GM21423 (cell line): ENCODE measurements around the gene CST5.
"Not testable (repeated sequence)": the region's sequence is repeated elsewhere in the genome, so short reads cannot be mapped to it uniquely, and the experiment has no call there.

Source experiments
- ATAC-seq: cut with Tn5 transposase; IDR thresholded peaks from one replicate; pipeline ENCODE4 v1.9.1; 2021; ENCODE audit warnings: mild to moderate bottlenecking, moderate library complexity; ENCODE audit not compliant: unreplicated experiment

Gene CST5

GRCh38 chr20:23856736-23857135 lies 22.8 kb downstream of the CST5 start:
- ATAC-seq: no peak

DNA sequence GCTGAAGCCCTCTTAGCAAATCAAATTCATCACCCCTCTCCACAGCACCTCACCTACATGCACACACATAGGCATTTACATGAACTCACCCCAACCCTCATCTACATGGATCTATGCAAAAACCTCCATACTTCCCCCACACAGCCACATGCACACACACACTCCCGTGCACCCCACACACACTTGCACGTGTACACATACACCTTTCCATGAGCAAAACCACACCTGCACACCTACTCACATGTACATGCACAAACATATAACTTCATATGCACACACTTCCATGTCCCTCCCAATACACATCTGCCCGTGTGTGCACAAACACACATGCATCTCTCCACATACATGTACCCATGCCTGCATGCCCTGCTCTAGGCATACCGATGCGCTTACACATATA lies 23.3 kb downstream of the CST5 start:
- no peak for ATAC-seq

DNA sequence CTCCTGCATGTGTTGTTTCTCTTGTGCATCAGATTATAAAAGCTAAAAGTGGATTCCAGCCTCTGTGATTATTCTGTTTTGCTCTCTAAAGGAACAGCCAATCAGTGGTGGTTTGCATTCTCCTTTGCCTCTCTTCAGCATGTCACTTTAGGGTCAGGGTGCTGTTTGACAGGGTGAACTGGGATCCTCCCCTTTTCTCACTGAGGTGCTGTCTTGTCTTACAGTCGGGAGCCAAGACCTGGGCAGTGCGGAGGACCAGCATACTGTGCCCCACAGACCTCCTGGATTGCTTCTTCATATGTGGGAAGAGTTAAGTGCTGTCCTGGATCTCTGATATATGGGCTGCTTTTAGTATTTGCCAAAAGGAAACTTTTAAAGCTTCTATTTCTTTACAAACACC lies 37.9 kb downstream of the CST5 start:
- no peak for ATAC-seq

DNA sequence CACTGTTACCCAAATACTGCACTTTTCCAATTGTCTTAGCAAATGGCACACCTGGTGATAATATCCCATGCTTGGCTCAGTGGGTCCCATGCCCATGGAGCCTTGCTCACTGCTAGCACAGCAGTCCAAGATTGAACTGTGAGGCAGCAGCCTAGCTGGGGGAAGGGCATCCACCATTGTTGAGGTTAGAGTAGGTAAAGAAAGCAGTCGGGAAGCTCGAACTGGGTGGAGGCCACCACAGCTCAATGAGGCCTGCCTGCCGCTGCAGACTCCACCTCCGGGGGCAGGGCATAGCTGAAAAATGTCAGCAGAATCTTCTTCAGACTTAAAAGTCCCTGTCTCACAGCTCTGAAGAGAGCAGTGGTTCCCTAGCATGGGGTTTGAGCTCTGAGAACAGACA lies 43.8 kb downstream of the CST5 start:
- no peak for ATAC-seq

DNA sequence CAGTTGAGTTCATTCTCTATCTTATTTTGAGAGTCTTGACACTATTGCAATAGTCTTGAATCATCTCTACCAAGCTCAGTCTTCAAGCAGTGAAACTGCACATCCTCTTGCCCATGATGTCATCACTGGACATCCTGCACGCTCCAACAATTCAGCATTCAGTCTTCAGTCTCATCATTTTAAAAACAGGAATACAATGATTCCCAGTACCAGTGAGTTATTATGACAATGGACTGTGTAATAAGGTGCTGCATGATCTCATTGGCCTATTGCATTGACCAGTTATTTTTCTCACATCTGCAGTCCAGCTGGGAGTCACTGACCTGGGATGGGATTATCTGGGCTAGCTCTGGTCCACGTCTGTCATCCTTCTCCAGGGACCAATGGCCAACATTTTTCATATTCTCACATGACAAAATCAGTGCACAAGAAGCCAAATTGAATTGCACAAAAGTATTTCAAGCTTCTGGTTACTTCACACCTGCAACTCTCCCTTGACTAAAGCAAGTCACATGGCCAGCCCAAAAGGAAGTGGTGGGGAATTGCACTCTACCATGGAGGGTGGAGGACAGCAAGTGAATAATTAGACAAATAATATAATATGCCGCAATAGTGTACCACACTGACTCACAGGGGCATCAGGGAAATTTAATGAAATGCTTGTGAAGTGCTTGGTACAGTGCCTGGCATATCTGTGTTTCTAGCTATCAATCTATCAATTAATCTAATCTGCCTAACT lies 46.6 kb downstream of the CST5 start:
- no peak for ATAC-seq

- not testable (repeated sequence) for ATAC-seq
Measured at GRCh38 chr20:23831961-23832360, 47.6 kb downstream of the CST5 start.

DNA sequence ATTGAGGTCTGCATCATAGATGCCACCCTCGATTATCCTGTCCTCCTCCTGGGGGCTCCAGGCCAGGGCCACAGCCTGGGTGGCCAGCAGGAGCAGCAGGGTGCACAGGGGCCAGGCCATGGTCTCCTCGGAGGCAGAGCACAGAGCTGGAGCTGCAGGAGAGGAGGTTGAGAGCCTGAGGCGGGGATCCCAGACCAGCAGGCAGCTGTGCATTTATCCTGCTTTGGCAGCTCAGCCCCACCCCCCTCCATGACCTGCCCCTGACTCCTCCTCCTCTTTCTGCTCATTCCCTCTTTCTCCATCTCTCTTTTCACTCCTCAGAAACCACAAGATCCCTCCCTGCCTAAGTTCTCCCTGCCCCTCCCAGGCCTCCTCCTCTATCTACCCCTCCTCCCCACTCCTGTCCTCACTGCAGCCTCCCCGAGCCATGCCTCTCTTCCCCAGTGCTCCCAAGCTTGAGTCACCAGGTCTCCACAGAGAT lies 53.0 kb downstream of the CST5 start, which contains the start of gene CST2:
Gene CST2, minus strand, starts transcription at position 189 of the 481 bp plus-strand sequence. Its CDS starts 69 bp downstream, at position 120.
- ATAC-seq: no peak
